Measurements from ENCODE around the gene MTHFR. TPM values are rescaled to one million over a fixed set of nuclear protein-coding genes. Genes with fewer than 3 reads are reported as not detected.
A peak's percentile ranks its signal among the peaks of the same experiment; 100 is the strongest.

Gene MTHFR
- total RNA-seq, 1 donor, result 21.6 TPM

DNA sequence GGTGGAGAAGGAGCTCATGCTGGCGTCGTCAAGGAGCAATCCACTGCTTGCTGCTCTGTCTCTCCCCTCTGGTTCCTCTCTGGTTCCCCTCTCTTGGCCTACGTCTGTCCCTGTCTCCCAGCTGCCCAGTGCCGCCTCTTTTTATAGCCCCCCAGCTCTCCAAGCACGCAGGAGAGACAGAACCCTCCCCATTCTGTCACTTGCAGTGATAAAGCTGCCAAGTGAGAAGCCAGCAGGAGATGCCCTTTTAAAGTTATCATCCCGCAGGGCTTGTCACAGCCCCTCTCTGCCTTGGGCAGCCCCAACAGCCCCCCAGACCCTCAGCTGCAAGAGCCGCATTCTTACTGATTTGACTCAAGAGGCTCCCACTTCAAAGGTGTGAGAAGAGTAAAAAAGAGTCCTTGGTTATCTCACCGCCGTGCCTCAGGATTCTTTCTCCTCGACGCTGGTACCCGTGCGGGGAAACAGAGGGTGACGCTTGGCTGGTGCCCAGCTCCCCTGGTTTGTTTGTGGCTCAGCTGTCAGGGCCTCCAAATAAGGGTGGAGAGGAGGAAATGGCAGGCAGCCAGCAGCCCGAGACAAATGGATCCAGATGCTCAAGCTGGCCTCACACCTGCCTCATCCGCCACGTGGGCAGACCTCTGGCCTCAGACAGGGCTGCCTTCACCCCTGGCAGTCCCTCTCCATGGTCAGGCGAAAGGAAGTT is 42.1 kb upstream of the MTHFR start, which contains the start of gene NPPA:
Gene NPPA, minus strand, starts transcription at position 117 of the 706 bp plus-strand sequence. Its CDS starts 99 bp downstream, at position 18.
- no peak for DNase-seq (ENCODE audit: low read depth)
- H3K4me3 ChIP-seq (ENCODE audit: low read depth, low read length), result no peak within 1 kb of the TSS
- TF ChIP-seq CTCF (IDR thresholded peaks at IDR 0.05; ENCODE audit: insufficient read depth, low read depth, low read length), result no peak

DNA sequence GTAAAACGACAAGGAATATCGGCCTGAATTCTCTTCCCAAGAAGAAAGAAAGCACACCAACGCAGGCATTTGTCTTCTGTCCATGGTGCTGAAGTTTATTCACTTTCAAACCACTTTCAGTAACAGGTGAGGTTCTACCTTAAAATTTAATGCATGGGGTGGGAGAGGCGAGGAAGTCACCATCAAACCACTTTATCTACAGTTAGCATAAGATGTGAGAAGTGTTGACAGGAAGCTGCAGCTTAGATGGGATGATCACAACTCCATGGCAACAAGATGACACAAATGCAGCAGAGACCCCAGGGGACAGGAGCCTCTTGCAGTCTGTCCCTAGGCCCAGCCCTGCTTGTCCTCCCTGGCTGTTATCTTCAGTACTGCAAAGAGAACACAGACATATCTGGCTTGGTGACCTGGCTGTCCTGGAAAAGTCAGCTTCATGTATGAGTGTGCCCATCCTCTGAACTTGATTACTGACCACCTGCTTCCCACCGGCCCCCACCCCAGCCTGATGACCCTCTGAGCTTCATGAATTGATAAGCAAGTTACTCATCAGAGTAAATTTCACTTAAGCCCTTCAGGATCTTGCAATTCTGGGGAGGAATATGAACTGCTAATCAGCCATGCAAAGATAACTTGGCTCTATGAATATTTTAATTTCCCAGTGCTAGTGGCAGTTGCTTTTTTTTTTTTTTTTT is 40.0 kb upstream of the MTHFR start:
- TF ChIP-seq CTCF (IDR thresholded peaks at IDR 0.05; ENCODE audit: insufficient read depth, low read depth, low read length), result no peak
- peak; percentile 22 for DNase-seq (ENCODE audit: low read depth)
- no peak overlapping the region for H3K4me3 ChIP-seq (ENCODE audit: low read depth, low read length)

DNA sequence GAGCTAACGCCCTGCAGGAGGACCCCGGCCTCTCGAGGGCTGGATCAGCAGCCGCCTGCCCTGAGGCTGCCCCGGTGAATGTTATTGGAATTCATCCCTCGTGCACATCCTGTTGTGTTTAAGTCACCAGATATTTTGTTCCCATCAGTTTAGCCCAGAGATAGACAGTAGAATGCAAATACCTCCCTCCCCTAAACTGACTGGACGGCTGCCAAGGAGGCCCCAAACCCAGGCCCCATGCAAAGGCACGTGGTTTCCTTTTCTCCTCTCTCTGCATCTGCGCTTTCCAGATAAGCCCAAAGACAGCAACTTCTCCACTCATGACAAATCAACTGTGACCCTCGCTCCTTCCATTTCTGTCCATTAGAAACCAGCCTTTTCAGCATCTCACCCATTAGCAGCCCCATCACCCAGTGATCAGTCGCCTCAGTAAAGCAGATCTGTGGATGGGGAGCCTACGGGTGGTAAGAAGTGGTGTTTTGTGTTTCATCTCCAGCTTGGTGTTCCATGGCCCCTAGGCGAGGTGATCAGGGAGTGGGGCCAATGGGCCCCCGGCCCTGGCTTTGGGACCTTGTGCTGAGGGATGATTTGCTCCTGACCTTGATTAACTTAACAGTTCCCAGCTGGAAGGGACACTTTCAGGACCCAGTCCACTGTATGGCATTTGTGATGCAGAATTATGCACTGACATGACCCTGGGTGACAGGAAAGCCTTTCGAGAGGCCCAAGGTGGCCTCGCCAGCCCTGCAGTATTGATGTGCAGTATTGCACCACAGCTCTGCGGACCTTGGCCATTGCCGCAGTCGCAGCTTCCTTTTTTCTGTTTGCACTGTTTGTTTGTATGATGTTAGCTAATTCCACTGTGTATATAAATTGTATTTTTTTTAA is 36.6 kb upstream of the MTHFR start:
- DNase-seq (ENCODE audit: low read depth), result peak; percentile 74
- no peak overlapping the region for H3K4me3 ChIP-seq (ENCODE audit: low read depth, low read length)
- TF ChIP-seq CTCF (IDR thresholded peaks at IDR 0.05; ENCODE audit: insufficient read depth, low read depth, low read length), result no peak

DNA sequence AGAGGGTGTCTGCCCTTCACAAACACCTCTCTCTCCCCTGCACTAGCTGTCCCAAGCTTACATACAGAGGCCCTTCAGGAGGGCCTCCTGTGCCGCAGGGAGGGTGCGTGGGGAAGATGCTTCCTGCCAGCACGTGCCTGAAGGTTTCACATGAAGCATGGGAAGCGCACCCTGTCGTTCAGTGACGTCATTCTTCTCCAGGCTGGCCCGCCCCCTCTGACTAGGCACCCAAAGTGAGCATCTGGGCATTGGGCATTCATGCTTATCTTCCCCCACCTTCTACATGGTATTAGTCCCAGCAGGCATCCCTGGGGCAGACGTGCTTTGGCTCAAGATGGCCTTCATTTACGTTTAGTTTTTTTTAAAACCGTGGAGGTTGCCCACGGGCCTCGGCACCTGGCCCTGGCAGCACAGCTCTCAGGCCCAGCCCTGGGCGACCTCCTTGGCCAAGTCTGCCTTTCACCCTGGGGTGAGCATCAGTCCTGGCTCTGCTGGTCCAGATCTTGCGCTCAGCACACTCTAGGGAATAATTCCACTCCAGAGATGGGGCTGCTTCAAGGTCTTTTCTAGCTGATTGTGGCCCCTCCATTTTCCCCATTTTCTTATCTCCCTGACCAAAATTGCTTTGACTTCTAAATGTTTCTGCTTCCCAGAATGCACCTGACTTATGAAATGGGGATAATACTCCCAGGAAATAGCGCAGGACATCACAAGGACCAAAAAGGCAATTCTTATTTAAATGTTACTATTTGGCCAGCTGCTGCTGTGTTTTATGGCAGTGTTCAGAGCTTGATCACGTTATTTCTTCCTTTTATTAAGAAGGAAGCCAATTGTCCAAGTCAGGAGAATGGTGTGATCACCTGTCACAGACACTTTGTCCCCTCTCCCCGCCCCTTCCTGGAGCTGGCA is 35.7 kb upstream of the MTHFR start:
- TF ChIP-seq CTCF (IDR thresholded peaks at IDR 0.05; ENCODE audit: insufficient read depth, low read depth, low read length), result no peak
- no peak for DNase-seq (ENCODE audit: low read depth)
- H3K4me3 ChIP-seq (ENCODE audit: low read depth, low read length), result no peak overlapping the region

- no peak for TF ChIP-seq CTCF (IDR thresholded peaks at IDR 0.05; ENCODE audit: insufficient read depth, low read depth, low read length)
- DNase-seq (ENCODE audit: low read depth), result no peak
- H3K4me3 ChIP-seq (ENCODE audit: low read depth, low read length), result no peak overlapping the region
Measured at GRCh38 chr1:11839727-11840705, 34.3 kb upstream of the MTHFR start.

Data from fibroblast of villous mesenchyme (primary cell).